ENCODE results near the gene LPAR1. TPM values are rescaled to one million over a fixed set of nuclear protein-coding genes. Genes with fewer than 3 reads are reported as not detected.

Gene LPAR1
- total RNA-seq, 5 donors from 2014 or later (not counting 1 experiment from before 2014, with no cell fraction given) = 0.26 to 0.47 (median 0.41) TPM; not detected in 2

GRCh38 chr9:110971705-110972104 is 66.6 kb downstream of the LPAR1 start:
- H3K4me3 ChIP-seq (ENCODE audit: control insufficient read depth in 1 of 2, extremely low read depth in 1 of 2, low read length in 1 of 2) = no peak overlapping the region
- no peak overlapping the region for H3K27ac Mint-ChIP-seq
- ATAC-seq (replicated peaks in 1 of 4) (no peak), DNase-seq (no peak)
- H3K27me3 Mint-ChIP-seq = no peaks in the 10 kb centered on the region
- no peaks in the 10 kb centered on the region for H3K36me3 Mint-ChIP-seq
- POLR2A ChIA-PET = no interaction called here
- H3K9me3 Mint-ChIP-seq = peaks cover 0 to 3% (median 0%) of the 10 kb centered on the region in 3 donors
- no peaks in the 10 kb centered on the region for H3K4me1 Mint-ChIP-seq
- no peaks in the 10 kb centered on the region for H3K9me3 ChIP-seq
- H3K27ac ChIP-seq (ENCODE audit: low read length) = no peak overlapping the region
- H3K4me3 Mint-ChIP-seq = no peak overlapping the region
- no peaks in the 10 kb centered on the region for H3K36me3 ChIP-seq (ENCODE audit: control insufficient read depth in 2 of 2, extremely low read depth in 1 of 2, insufficient read depth in 1 of 2, low read length in 1 of 2)
- no peaks in the 10 kb centered on the region for H3K4me1 ChIP-seq (ENCODE audit: control insufficient read depth in 1 of 2, extremely low read depth in 1 of 2, insufficient read depth in 2 of 2, low read length in 2 of 2)
- no peaks in the 10 kb centered on the region for H3K27me3 ChIP-seq (replicated peaks in 1 of 2; ENCODE audit: control insufficient read depth in 2 of 2, extremely low read depth in 1 of 2, insufficient read depth in 2 of 2, low read length in 1 of 2)
- CTCF ChIA-PET = no interaction called here
- 96% methylated on average over 3 of the region's 5 CpGs for WGBS (ENCODE audit: insufficient coverage)

GRCh38 chr9:110971234-110971633 is 67.0 kb downstream of the LPAR1 start:
- Mint-ChIP-seq H3K9me3 (no peaks in the 10 kb centered on the region), H3K27me3 (no peaks in the 10 kb centered on the region), H3K36me3 (no peaks in the 10 kb centered on the region), H3K27ac (no peak overlapping the region), H3K4me1 (no peaks in the 10 kb centered on the region), H3K4me3 (no peak overlapping the region)
- Histone ChIP-seq H3K27me3 (replicated peaks in 1 of 2; ENCODE audit: control insufficient read depth in 2 of 2, extremely low read depth in 1 of 2, insufficient read depth in 2 of 2, low read length in 1 of 2) (no peaks in the 10 kb centered on the region), H3K9me3 (no peaks in the 10 kb centered on the region), H3K4me3 (ENCODE audit: control insufficient read depth in 1 of 2, extremely low read depth in 1 of 2, low read length in 1 of 2) (no peak overlapping the region), H3K36me3 (ENCODE audit: control insufficient read depth in 2 of 2, extremely low read depth in 1 of 2, insufficient read depth in 1 of 2, low read length in 1 of 2) (no peaks in the 10 kb centered on the region), H3K27ac (ENCODE audit: low read length) (no peak overlapping the region), H3K4me1 (ENCODE audit: control insufficient read depth in 1 of 2, extremely low read depth in 1 of 2, insufficient read depth in 2 of 2, low read length in 2 of 2) (no peaks in the 10 kb centered on the region)
- POLR2A ChIA-PET = no interaction called here
- no peak for DNase-seq
- CTCF ChIA-PET = no interaction called here
- ATAC-seq (replicated peaks in 1 of 4) = no peak
- WGBS (ENCODE audit: insufficient coverage) = 100% methylated on average over 1 of the region's 2 CpGs

GRCh38 chr9:110969971-110970386 is 68.3 kb downstream of the LPAR1 start:
- POLR2A ChIA-PET = no interaction called here
- H3K36me3 Mint-ChIP-seq = no peaks in the 10 kb centered on the region
- peaks cover 0 to 3% (median 3%) of the 10 kb centered on the region in 3 donors for H3K9me3 Mint-ChIP-seq

GRCh38 chr9:110968096-110968495 is 70.2 kb downstream of the LPAR1 start:
- H3K36me3 ChIP-seq (ENCODE audit: control insufficient read depth in 2 of 2, extremely low read depth in 1 of 2, insufficient read depth in 1 of 2, low read length in 1 of 2) = no peaks in the 10 kb centered on the region
- ATAC-seq (replicated peaks in 1 of 4) (no peak), DNase-seq (no peak)
- no peaks in the 10 kb centered on the region for H3K27me3 Mint-ChIP-seq
- H3K9me3 ChIP-seq = no peaks in the 10 kb centered on the region
- no peak overlapping the region for H3K27ac Mint-ChIP-seq
- no peaks in the 10 kb centered on the region for H3K27me3 ChIP-seq (replicated peaks in 1 of 2; ENCODE audit: control insufficient read depth in 2 of 2, extremely low read depth in 1 of 2, insufficient read depth in 2 of 2, low read length in 1 of 2)
- no peak overlapping the region for H3K4me3 ChIP-seq (ENCODE audit: control insufficient read depth in 1 of 2, extremely low read depth in 1 of 2, low read length in 1 of 2)
- CTCF ChIA-PET = no interaction called here
- WGBS (ENCODE audit: insufficient coverage) = no CpG with 5 or more reads among the region's 4 CpGs
- H3K4me1 ChIP-seq (ENCODE audit: control insufficient read depth in 1 of 2, extremely low read depth in 1 of 2, insufficient read depth in 2 of 2, low read length in 2 of 2) = no peaks in the 10 kb centered on the region
- no peaks in the 10 kb centered on the region for H3K36me3 Mint-ChIP-seq
- H3K4me1 Mint-ChIP-seq = no peaks in the 10 kb centered on the region
- peaks cover 0 to 3% (median 3%) of the 10 kb centered on the region in 3 donors for H3K9me3 Mint-ChIP-seq
- POLR2A ChIA-PET = no interaction called here
- no peak overlapping the region for H3K27ac ChIP-seq (ENCODE audit: low read length)
- no peak overlapping the region for H3K4me3 Mint-ChIP-seq

More at GRCh38 chr9:110969971-110970386, 68.3 kb downstream of the LPAR1 start:
- H3K9me3 ChIP-seq = no peaks in the 10 kb centered on the region
- no peak overlapping the region for H3K4me3 ChIP-seq (ENCODE audit: control insufficient read depth in 1 of 2, extremely low read depth in 1 of 2, low read length in 1 of 2)
- no peaks in the 10 kb centered on the region for H3K4me1 Mint-ChIP-seq
- no peaks in the 10 kb centered on the region for H3K27me3 ChIP-seq (replicated peaks in 1 of 2; ENCODE audit: control insufficient read depth in 2 of 2, extremely low read depth in 1 of 2, insufficient read depth in 2 of 2, low read length in 1 of 2)
- H3K4me3 Mint-ChIP-seq = no peak overlapping the region
- H3K27me3 Mint-ChIP-seq = no peaks in the 10 kb centered on the region
- ATAC-seq (replicated peaks in 1 of 4) (no peak), DNase-seq (no peak)
- 100% methylated on average over 3 of the region's 4 CpGs for WGBS (ENCODE audit: insufficient coverage)
- no peak overlapping the region for H3K27ac Mint-ChIP-seq
- H3K4me1 ChIP-seq (ENCODE audit: control insufficient read depth in 1 of 2, extremely low read depth in 1 of 2, insufficient read depth in 2 of 2, low read length in 2 of 2) = no peaks in the 10 kb centered on the region
- CTCF ChIA-PET = no interaction called here
- no peaks in the 10 kb centered on the region for H3K36me3 ChIP-seq (ENCODE audit: control insufficient read depth in 2 of 2, extremely low read depth in 1 of 2, insufficient read depth in 1 of 2, low read length in 1 of 2)
- no peak overlapping the region for H3K27ac ChIP-seq (ENCODE audit: low read length)

GRCh38 chr9:110967196-110967595 is 71.1 kb downstream of the LPAR1 start:
- H3K4me3 ChIP-seq (ENCODE audit: control insufficient read depth in 1 of 2, extremely low read depth in 1 of 2, low read length in 1 of 2) = no peak overlapping the region
- no peak overlapping the region for H3K4me3 Mint-ChIP-seq
- no peaks in the 10 kb centered on the region for H3K36me3 ChIP-seq (ENCODE audit: control insufficient read depth in 2 of 2, extremely low read depth in 1 of 2, insufficient read depth in 1 of 2, low read length in 1 of 2)
- no peaks in the 10 kb centered on the region for H3K36me3 Mint-ChIP-seq
- H3K27me3 Mint-ChIP-seq = no peaks in the 10 kb centered on the region
- H3K4me1 ChIP-seq (ENCODE audit: control insufficient read depth in 1 of 2, extremely low read depth in 1 of 2, insufficient read depth in 2 of 2, low read length in 2 of 2) = no peaks in the 10 kb centered on the region
- WGBS (ENCODE audit: insufficient coverage) = no CpG with 5 or more reads among the region's 2 CpGs
- DNase-seq (no peak), ATAC-seq (replicated peaks in 1 of 4) (no peak)
- ChIA-PET POLR2A (no interaction called here), CTCF (no interaction called here)
- no peaks in the 10 kb centered on the region for H3K4me1 Mint-ChIP-seq
- peaks cover 0 to 4% (median 3%) of the 10 kb centered on the region in 3 donors for H3K9me3 Mint-ChIP-seq
- H3K27me3 ChIP-seq (replicated peaks in 1 of 2; ENCODE audit: control insufficient read depth in 2 of 2, extremely low read depth in 1 of 2, insufficient read depth in 2 of 2, low read length in 1 of 2) = no peaks in the 10 kb centered on the region
- no peak overlapping the region for H3K27ac Mint-ChIP-seq
- H3K27ac ChIP-seq (ENCODE audit: low read length) = no peak overlapping the region
- no peaks in the 10 kb centered on the region for H3K9me3 ChIP-seq

GRCh38 chr9:110960288-110960687 is 78.0 kb downstream of the LPAR1 start:
- WGBS (ENCODE audit: insufficient coverage) = no CpG with 5 or more reads among the region's 2 CpGs
- ATAC-seq (replicated peaks in 1 of 4) (no peak), DNase-seq (no peak)
- no peaks in the 10 kb centered on the region for H3K36me3 ChIP-seq (ENCODE audit: control insufficient read depth in 2 of 2, extremely low read depth in 1 of 2, insufficient read depth in 1 of 2, low read length in 1 of 2)
- ChIA-PET POLR2A (no interaction called here), CTCF (no interaction called here)
- no peak overlapping the region for H3K27ac ChIP-seq (ENCODE audit: low read length)
- H3K27me3 ChIP-seq (replicated peaks in 1 of 2; ENCODE audit: control insufficient read depth in 2 of 2, extremely low read depth in 1 of 2, insufficient read depth in 2 of 2, low read length in 1 of 2) = no peaks in the 10 kb centered on the region
- Mint-ChIP-seq H3K4me3 (no peak overlapping the region), H3K36me3 (no peaks in the 10 kb centered on the region), H3K27ac (no peak overlapping the region), H3K9me3 (peaks cover 7 to 26% (median 18%) of the 10 kb centered on the region in 3 donors), H3K4me1 (no peaks in the 10 kb centered on the region), H3K27me3 (no peaks in the 10 kb centered on the region)
- no peaks in the 10 kb centered on the region for H3K4me1 ChIP-seq (ENCODE audit: control insufficient read depth in 1 of 2, extremely low read depth in 1 of 2, insufficient read depth in 2 of 2, low read length in 2 of 2)
- H3K9me3 ChIP-seq = no peaks in the 10 kb centered on the region
- no peak overlapping the region for H3K4me3 ChIP-seq (ENCODE audit: control insufficient read depth in 1 of 2, extremely low read depth in 1 of 2, low read length in 1 of 2)

GRCh38 chr9:110958847-110959246 is 79.4 kb downstream of the LPAR1 start:
- no peak for ATAC-seq (replicated peaks in 1 of 4)
- no peaks in the 10 kb centered on the region for H3K4me1 Mint-ChIP-seq
- no peak overlapping the region for H3K4me3 ChIP-seq (ENCODE audit: control insufficient read depth in 1 of 2, extremely low read depth in 1 of 2, low read length in 1 of 2)
- H3K36me3 Mint-ChIP-seq = no peaks in the 10 kb centered on the region
- ChIA-PET POLR2A (no interaction called here), CTCF (no interaction called here)
- no peak overlapping the region for H3K27ac Mint-ChIP-seq
- no peak for DNase-seq
- H3K27me3 Mint-ChIP-seq = no peaks in the 10 kb centered on the region
- H3K4me1 ChIP-seq (ENCODE audit: control insufficient read depth in 1 of 2, extremely low read depth in 1 of 2, insufficient read depth in 2 of 2, low read length in 2 of 2) = no peaks in the 10 kb centered on the region
- no peak overlapping the region for H3K27ac ChIP-seq (ENCODE audit: low read length)
- H3K9me3 Mint-ChIP-seq = peaks cover 15 to 39% (median 32%) of the 10 kb centered on the region in 3 donors
- no peaks in the 10 kb centered on the region for H3K27me3 ChIP-seq (replicated peaks in 1 of 2; ENCODE audit: control insufficient read depth in 2 of 2, extremely low read depth in 1 of 2, insufficient read depth in 2 of 2, low read length in 1 of 2)
- H3K36me3 ChIP-seq (ENCODE audit: control insufficient read depth in 2 of 2, extremely low read depth in 1 of 2, insufficient read depth in 1 of 2, low read length in 1 of 2) = no peaks in the 10 kb centered on the region
- no peak overlapping the region for H3K4me3 Mint-ChIP-seq
- WGBS (ENCODE audit: insufficient coverage) = no CpG with 5 or more reads among the region's 1 CpG
- no peaks in the 10 kb centered on the region for H3K9me3 ChIP-seq
